Measurements from ENCODE around the gene DRAP1.

The DRAP1 gene

DNA sequence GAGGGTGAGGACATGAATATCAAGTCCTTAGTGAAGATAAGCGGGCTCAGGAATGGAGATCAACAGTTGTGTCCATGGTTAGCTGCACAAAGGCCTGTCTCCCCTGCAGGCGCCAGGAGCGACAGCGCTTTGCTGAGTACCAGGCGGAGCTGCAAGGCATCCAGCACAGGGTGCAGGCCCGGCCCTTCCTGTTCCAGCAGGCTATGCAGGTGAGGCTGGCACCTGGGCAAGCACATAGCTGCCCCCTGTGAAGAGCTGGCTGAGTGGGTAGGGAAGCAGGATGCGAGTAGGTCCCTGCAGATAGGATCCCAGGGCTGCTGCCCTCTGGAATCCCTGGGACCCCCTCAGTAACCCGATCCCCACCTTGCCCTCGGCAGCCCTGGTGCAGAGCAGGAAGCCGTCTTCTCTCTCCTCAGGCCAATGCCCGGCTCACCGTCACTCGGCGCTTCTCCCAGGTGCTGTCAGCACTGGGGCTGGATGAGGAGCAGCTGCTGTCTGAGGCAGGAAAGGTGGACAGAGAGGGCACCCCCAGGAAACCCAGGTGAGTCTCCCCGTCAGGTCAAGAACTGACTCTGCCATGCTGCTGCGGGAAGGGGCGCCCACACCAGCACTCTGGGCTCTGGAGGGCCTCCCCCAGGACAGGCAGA lies 39.7 kb downstream of the DRAP1 start:
- H4K20me1 ChIP-seq (ENCODE audit: control insufficient read depth, insufficient read depth, low read depth, low read length): peaks cover 12% of the 10 kb centered on the region; the same call in 1 of the 2 replicates
- peaks cover 27% of the 10 kb centered on the region for H3K4me1 ChIP-seq (ENCODE audit: control insufficient read depth, low read length)
- no peak overlapping the region for H3K4me2 ChIP-seq (ENCODE audit: low read length)
- TF ChIP-seq, protein P1, sequence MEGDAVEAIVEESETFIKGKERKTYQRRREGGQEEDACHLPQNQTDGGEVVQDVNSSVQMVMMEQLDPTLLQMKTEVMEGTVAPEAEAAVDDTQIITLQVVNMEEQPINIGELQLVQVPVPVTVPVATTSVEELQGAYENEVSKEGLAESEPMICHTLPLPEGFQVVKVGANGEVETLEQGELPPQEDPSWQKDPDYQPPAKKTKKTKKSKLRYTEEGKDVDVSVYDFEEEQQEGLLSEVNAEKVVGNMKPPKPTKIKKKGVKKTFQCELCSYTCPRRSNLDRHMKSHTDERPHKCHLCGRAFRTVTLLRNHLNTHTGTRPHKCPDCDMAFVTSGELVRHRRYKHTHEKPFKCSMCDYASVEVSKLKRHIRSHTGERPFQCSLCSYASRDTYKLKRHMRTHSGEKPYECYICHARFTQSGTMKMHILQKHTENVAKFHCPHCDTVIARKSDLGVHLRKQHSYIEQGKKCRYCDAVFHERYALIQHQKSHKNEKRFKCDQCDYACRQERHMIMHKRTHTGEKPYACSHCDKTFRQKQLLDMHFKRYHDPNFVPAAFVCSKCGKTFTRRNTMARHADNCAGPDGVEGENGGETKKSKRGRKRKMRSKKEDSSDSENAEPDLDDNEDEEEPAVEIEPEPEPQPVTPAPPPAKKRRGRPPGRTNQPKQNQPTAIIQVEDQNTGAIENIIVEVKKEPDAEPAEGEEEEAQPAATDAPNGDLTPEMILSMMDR (IDR thresholded peaks at IDR 0.05; ENCODE audit: low read depth, low read length, poor library complexity, severe bottlenecking): no peak
- no peak for TF ChIP-seq EZH2phosphoT487 (IDR thresholded peaks at IDR 0.05; ENCODE audit: borderline replicate concordance, low read length)
- no peak overlapping the region for H3K27ac ChIP-seq (ENCODE audit: low read depth, low read length)
- H3K79me2 ChIP-seq (ENCODE audit: control insufficient read depth, low read length): peaks cover 27% of the 10 kb centered on the region
- no peaks in the 10 kb centered on the region for H3K9me2 ChIP-seq (replicated peaks; ENCODE audit: control insufficient read depth, low read length)
- no peaks in the 10 kb centered on the region for H3F3A ChIP-seq (ENCODE audit: control insufficient read depth, insufficient read depth)
- H3K4me3 ChIP-seq (ENCODE audit: low read length): no peak overlapping the region
- H3K9me3 ChIP-seq (ENCODE audit: control insufficient read depth, insufficient read depth, low read length): no peaks in the 10 kb centered on the region
- H3K36me3 ChIP-seq (ENCODE audit: control insufficient read depth, low read length): peaks cover 11% of the 10 kb centered on the region
- H3K27me3 ChIP-seq (ENCODE audit: control insufficient read depth, low read length): no peaks in the 10 kb centered on the region

DNA sequence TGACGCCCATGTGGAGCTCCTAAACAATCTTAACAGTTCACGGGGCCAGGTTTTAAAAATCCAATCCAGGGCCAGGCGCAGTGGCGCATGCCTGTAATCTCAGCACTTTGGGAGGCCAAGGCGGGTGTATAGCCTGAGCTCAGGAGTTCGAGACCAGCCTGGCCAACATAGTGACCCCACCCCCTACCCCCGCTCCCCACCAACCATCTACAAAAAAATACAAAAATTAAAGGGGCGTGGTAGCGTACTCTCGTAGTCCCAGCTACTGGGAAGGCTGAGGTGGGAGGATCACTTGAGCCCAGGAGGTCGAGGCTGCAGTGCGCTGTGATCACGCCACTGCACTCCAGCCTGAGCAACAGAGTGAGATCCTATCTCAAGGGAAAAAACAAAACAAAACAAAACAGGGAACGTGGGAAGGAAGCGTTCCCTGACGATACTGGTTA lies 41.6 kb downstream of the DRAP1 start:
- H3K4me2 ChIP-seq (ENCODE audit: low read length): peak overlapping the region; percentile 91
- no peaks in the 10 kb centered on the region for H3K27me3 ChIP-seq (ENCODE audit: control insufficient read depth, low read length)
- H3K79me2 ChIP-seq (ENCODE audit: control insufficient read depth, low read length): peaks cover 38% of the 10 kb centered on the region
- H3K9me2 ChIP-seq (replicated peaks; ENCODE audit: control insufficient read depth, low read length): no peaks in the 10 kb centered on the region
- H3F3A ChIP-seq (ENCODE audit: control insufficient read depth, insufficient read depth): no peaks in the 10 kb centered on the region
- no peaks in the 10 kb centered on the region for H3K9me3 ChIP-seq (ENCODE audit: control insufficient read depth, insufficient read depth, low read length)
- peaks cover 27% of the 10 kb centered on the region for H3K4me1 ChIP-seq (ENCODE audit: control insufficient read depth, low read length)
- H3K27ac ChIP-seq (ENCODE audit: low read depth, low read length): peak overlapping the region; percentile 62
- TF ChIP-seq EZH2phosphoT487 (IDR thresholded peaks at IDR 0.05; ENCODE audit: borderline replicate concordance, low read length): no peak
- TF ChIP-seq, protein P1 (IDR thresholded peaks at IDR 0.05; ENCODE audit: low read depth, low read length, poor library complexity, severe bottlenecking): no peak
- peak overlapping the region; percentile 99 for H3K4me3 ChIP-seq (ENCODE audit: low read length)
- H3K36me3 ChIP-seq (ENCODE audit: control insufficient read depth, low read length): peaks cover 30% of the 10 kb centered on the region
- H4K20me1 ChIP-seq (ENCODE audit: control insufficient read depth, insufficient read depth, low read depth, low read length): peaks cover 12% of the 10 kb centered on the region; the same call in 1 of the 2 replicates

DNA sequence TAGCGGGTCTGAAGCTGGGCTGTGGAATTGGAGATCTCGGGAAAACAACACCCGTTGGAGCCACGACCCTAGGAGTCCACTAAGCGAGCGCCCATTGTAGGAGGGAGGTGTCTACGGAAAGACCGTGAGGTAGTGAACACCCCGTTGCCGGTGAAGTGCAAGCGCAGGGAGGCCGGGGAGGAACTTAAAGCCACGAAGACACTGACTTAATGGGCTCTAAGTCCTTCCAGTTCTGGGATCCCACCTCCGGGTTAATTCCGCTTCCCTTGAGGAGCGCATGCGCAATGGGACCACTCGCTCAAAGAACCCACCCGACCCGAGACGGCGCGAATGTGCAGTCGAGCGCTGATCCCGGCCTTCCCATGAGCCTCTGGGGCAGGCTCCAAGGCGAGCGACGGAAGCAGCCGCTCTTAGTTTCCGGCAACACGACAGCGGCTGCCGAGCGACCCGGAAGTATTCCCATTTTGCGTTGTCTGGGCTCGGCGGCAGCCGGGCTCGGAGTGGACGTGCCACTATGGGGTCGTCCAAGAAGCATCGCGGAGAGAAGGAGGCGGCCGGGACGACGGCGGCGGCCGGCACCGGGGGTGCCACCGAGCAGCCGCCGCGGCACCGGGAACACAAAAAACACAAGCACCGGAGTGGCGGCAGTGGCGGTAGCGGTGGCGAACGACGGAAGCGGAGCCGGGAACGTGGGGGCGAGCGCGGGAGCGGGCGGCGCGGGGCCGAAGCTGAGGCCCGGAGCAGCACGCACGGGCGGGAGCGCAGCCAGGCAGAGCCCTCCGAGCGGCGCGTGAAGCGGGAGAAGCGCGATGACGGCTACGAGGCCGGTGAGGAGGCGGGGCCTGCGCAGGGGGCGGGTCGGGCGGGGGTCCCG lies 42.3 kb downstream of the DRAP1 start, which contains the start of gene SART1:
SART1 (plus strand) TSS at position 468 of the 874 bp plus-strand sequence; CDS start at position 515, 47 bp downstream.
- Histone ChIP-seq H3K4me3 (ENCODE audit: low read length) (peak within 1 kb of the TSS; percentile 99), H3K9me3 (ENCODE audit: control insufficient read depth, insufficient read depth, low read length) (no peaks in the 10 kb centered on the region)
- TF ChIP-seq, protein P1 (IDR thresholded peaks at IDR 0.05; ENCODE audit: low read depth, low read length, poor library complexity, severe bottlenecking): no peak
- TF ChIP-seq EZH2phosphoT487 (IDR thresholded peaks at IDR 0.05; ENCODE audit: borderline replicate concordance, low read length): no peak

More for the DNA sequence above, 42.3 kb downstream of the DRAP1 start, which contains the start of gene SART1:
- Histone ChIP-seq H3K27me3 (ENCODE audit: control insufficient read depth, low read length) (no peaks in the 10 kb centered on the region), H3K4me2 (ENCODE audit: low read length) (peak within 1 kb of the TSS; percentile 91), H3K36me3 (ENCODE audit: control insufficient read depth, low read length) (peaks cover 37% of the 10 kb centered on the region), H3F3A (ENCODE audit: control insufficient read depth, insufficient read depth) (no peaks in the 10 kb centered on the region), H3K4me1 (ENCODE audit: control insufficient read depth, low read length) (peaks cover 25% of the 10 kb centered on the region), H3K9me2 (replicated peaks; ENCODE audit: control insufficient read depth, low read length) (no peaks in the 10 kb centered on the region), H3K27ac (ENCODE audit: low read depth, low read length) (peak within 1 kb of the TSS; percentile 62), H4K20me1 (ENCODE audit: control insufficient read depth, insufficient read depth, low read depth, low read length) (peaks cover 12% of the 10 kb centered on the region; the same call in 1 of the 2 replicates), H3K79me2 (ENCODE audit: control insufficient read depth, low read length) (peaks cover 38% of the 10 kb centered on the region)

Data from DOHH2 (cell line).